ENCODE results near the gene RHD. TPM values are rescaled to one million over a fixed set of nuclear protein-coding genes. Genes with fewer than 3 reads are reported as not detected.
A peak's percentile ranks its signal among the peaks of the same experiment; 100 is the strongest.

RHD gene
- total and polyA plus RNA-seq, 4 donors: 0.31 to 85.4 TPM; not detected in 2

GRCh38 chr1:25347556-25347955 is 75.2 kb downstream of the RHD start:
- Histone ChIP-seq H3K9me3 (ENCODE audit: control insufficient read depth in 4 of 4, low read length in 3 of 4) (no peaks in the 10 kb centered on the region), H3K36me3 (ENCODE audit: control insufficient read depth in 4 of 4, insufficient read depth in 3 of 4, low read depth in 1 of 4, low read length in 3 of 4) (peaks cover 2 to 15% (median 5%) of the 10 kb centered on the region in 4 donors), H3K9ac (ENCODE audit: low read depth in 1 of 2, low read length in 2 of 2) (no peak overlapping the region), H3K4me3 (ENCODE audit: low read depth in 1 of 3, low read length in 3 of 3) (no peak overlapping the region), H3K27me3 (ENCODE audit: control insufficient read depth in 4 of 4, insufficient read depth in 4 of 4, low read length in 3 of 4) (no peaks in the 10 kb centered on the region), H3K27ac (ENCODE audit: low read depth in 1 of 2, low read length in 2 of 2) (no peak overlapping the region), H3K4me1 (ENCODE audit: control insufficient read depth in 4 of 4, insufficient read depth in 4 of 4, low read length in 3 of 4) (peaks cover 0 to 5% (median under 1%) of the 10 kb centered on the region in 4 donors)
- WGBS: 42% methylated on average over 2 of the region's 2 CpGs
- TF ChIP-seq, protein P1, sequence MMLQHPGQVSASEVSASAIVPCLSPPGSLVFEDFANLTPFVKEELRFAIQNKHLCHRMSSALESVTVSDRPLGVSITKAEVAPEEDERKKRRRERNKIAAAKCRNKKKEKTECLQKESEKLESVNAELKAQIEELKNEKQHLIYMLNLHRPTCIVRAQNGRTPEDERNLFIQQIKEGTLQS (IDR thresholded peaks at IDR 0.05): peak; percentile 13
- TF ChIP-seq CTCF (IDR thresholded peaks at IDR 0.05; ENCODE audit: low read depth, low read length, missing input control): no peak
- no peak for DNase-seq (ENCODE audit: low spot score)

- Histone ChIP-seq H3K27ac (ENCODE audit: low read depth in 1 of 2, low read length in 2 of 2) (no peak overlapping the region), H3K9me3 (ENCODE audit: control insufficient read depth in 4 of 4, low read length in 3 of 4) (no peaks in the 10 kb centered on the region), H3K9ac (ENCODE audit: low read depth in 1 of 2, low read length in 2 of 2) (no peak overlapping the region), H3K36me3 (ENCODE audit: control insufficient read depth in 4 of 4, insufficient read depth in 3 of 4, low read depth in 1 of 4, low read length in 3 of 4) (peaks cover 3 to 13% (median 8%) of the 10 kb centered on the region in 4 donors), H3K4me3 (ENCODE audit: low read depth in 1 of 3, low read length in 3 of 3) (no peak overlapping the region), H3K27me3 (ENCODE audit: control insufficient read depth in 4 of 4, insufficient read depth in 4 of 4, low read length in 3 of 4) (no peaks in the 10 kb centered on the region), H3K4me1 (ENCODE audit: control insufficient read depth in 4 of 4, insufficient read depth in 4 of 4, low read length in 3 of 4) (peaks cover 0 to 5% (median under 1%) of the 10 kb centered on the region in 4 donors)
- DNase-seq (ENCODE audit: low spot score): no peak
- no peak for TF ChIP-seq YY1 (IDR thresholded peaks at IDR 0.05)
- TF ChIP-seq HNF4A (conservative IDR thresholded peaks at IDR 0.05): no peak
- no peak for TF ChIP-seq NR2F2 (IDR thresholded peaks at IDR 0.05)
- no peak for TF ChIP-seq CTCF (IDR thresholded peaks at IDR 0.05; ENCODE audit: low read depth, low read length, missing input control)
- TF ChIP-seq, protein P1 (IDR thresholded peaks at IDR 0.05): no peak
- TF ChIP-seq SP1 (IDR thresholded peaks at IDR 0.05): no peak
- TF ChIP-seq RXRA (IDR thresholded peaks at IDR 0.05): no peak
- no peak for TF ChIP-seq MAX (IDR thresholded peaks at IDR 0.05)
- no peak for TF ChIP-seq GABPA (IDR thresholded peaks at IDR 0.05 in 1 of 2, conservative IDR thresholded peaks at IDR 0.05 in 1 of 2)
- no peak for TF ChIP-seq FOXA1 (IDR thresholded peaks at IDR 0.05)
- no peak for TF ChIP-seq TAF1 (conservative IDR thresholded peaks at IDR 0.05)
- TF ChIP-seq RAD21 (IDR thresholded peaks at IDR 0.05): no peak
- no peak for TF ChIP-seq ZBTB33 (IDR thresholded peaks at IDR 0.05)
- WGBS: 92% methylated on average over 3 of the region's 3 CpGs
Measured at GRCh38 chr1:25349606-25350005, 77.3 kb downstream of the RHD start.
